Upper lobe of left lung (tissue), 6 donors: ENCODE data around the gene LRP8. TPM values are rescaled to one million over a fixed set of nuclear protein-coding genes. Genes with fewer than 3 reads are reported as not detected.

Experiments used
- ATAC-seq, 2 donors: fragments of 200-7000 bp; cut with Tn5 transposase; one replicate each; pipeline ENCODE4 v1.9.1; 2022; ENCODE audit warnings: mild to moderate bottlenecking in 2 of 2, moderate library complexity in 2 of 2; ENCODE audit not compliant: low FRiP score in 2 of 2
- DNase-seq, 2 donors: peaks; one replicate each; pipeline ENCODE4 v3.0.0-alpha.2; 2019 to 2020
- H3K27ac ChIP-seq, 4 donors: fragments of 200-600 bp; sonication (generic); one replicate each; pipeline ENCODE4 v1.5.1; 2016 to 2019
- H3K27me3 ChIP-seq, 4 donors: fragments of 200-600 bp; sonication (generic); one replicate each; pipeline ENCODE4 v1.5.1; 2017 to 2019
- H3K36me3 ChIP-seq, 4 donors: fragments of 200-600 bp; sonication (generic); one replicate each; pipeline ENCODE4 v1.5.1; 2016 to 2019
- H3K4me1 ChIP-seq, 4 donors: fragments of 200-600 bp; sonication (generic); one replicate each; pipeline ENCODE4 v1.5.1; 2018 to 2019
- H3K4me3 ChIP-seq, 4 donors: fragments of 200-600 bp; sonication (generic); one replicate each; pipeline ENCODE4 v1.5.1; 2017 to 2019; ENCODE audit warnings: mild to moderate bottlenecking in 2 of 4, moderate library complexity in 1 of 4
- H3K9me3 ChIP-seq, 4 donors: fragments of 200-600 bp; sonication (generic); one replicate each; pipeline ENCODE4 v1.5.1; 2018 to 2019
- CTCF ChIP-seq, 6 experiments: fragments of 450-650 bp in 4 of 6; fragments of 200-600 bp in 2 of 6; sonication (generic) in 2 of 6; IDR thresholded peaks; one replicate each; pipeline ENCODE4 v1.5.1; 2016 to 2019; ENCODE audit warnings: antibody characterized with exemption in 6 of 6
- EP300 ChIP-seq, 4 donors: sonication (generic); formaldehyde crosslinking; IDR thresholded peaks; one replicate each; pipeline ENCODE4 v1.5.1; 2017; ENCODE audit warnings: antibody characterized with exemption in 4 of 4, control low read depth in 2 of 4
- POLR2A ChIP-seq, 4 donors: fragments of 450-650 bp; IDR thresholded peaks; one replicate each; pipeline ENCODE4 v1.5.1; 2016 to 2017; ENCODE audit warnings: antibody characterized with exemption in 4 of 4, mild to moderate bottlenecking in 2 of 4
- POLR2AphosphoS5 ChIP-seq, 2 donors: sonication (generic); formaldehyde crosslinking; IDR thresholded peaks; one replicate each; pipeline ENCODE4 v1.5.1; 2017; ENCODE audit warnings: antibody characterized with exemption in 2 of 2
- WGBS, 2 donors: methylation state at CpG; one replicate each; pipeline ENCODE4 v1.1.5; 2017 to 2018; 5-methylcytosine and 5-hydroxymethylcytosine counted together
- total RNA-seq, 6 donors: library from RNA; depleted of rRNA in 4 of 6; stranded (reverse); fragments of >200 nt in 4 of 6; gene quantifications; one replicate each; pipeline versions ENCODE4 v1.1.0 to v1.2.1, GENCODE V29; 2016 to 2021
- donor health status: DM: no; HTN: no; CAD: no; lungs with moderate emphysema.
- donor health status: DM: no; HTN: yes; CAD: no; lungs with severe emphysema.

Gene LRP8
- total RNA-seq, 6 donors from 2014 or later = 4.6 to 23.0 (median 11.1) TPM

- H3K27ac ChIP-seq = no peak overlapping the region
- DNase-seq = no peak
- TF ChIP-seq EP300 (IDR thresholded peaks at IDR 0.05) = no peak
- no peak for TF ChIP-seq POLR2A (IDR thresholded peaks at IDR 0.05)
- TF ChIP-seq POLR2AphosphoS5 (IDR thresholded peaks at IDR 0.05) = no peak
- TF ChIP-seq CTCF (IDR thresholded peaks at IDR 0.05) = no peak
- ATAC-seq = no peak
- no peaks in the 10 kb centered on the region for H3K36me3 ChIP-seq
- H3K27me3 ChIP-seq = no peaks in the 10 kb centered on the region
- H3K9me3 ChIP-seq = no peaks in the 10 kb centered on the region
- 89 to 93% methylated on average over 1 of the region's 1 CpG for WGBS, 2 donors
- no peak overlapping the region for H3K4me3 ChIP-seq
- no peaks in the 10 kb centered on the region for H3K4me1 ChIP-seq
These were observed 7.8 kb upstream of the LRP8 start for GRCh38 chr1:53335661-53336060.

GRCh38 chr1:53334781-53335180 is 6.9 kb upstream of the LRP8 start:
- H3K27me3 ChIP-seq = no peaks in the 10 kb centered on the region
- ATAC-seq = no peak
- TF ChIP-seq CTCF (IDR thresholded peaks at IDR 0.05) (no peak), EP300 (IDR thresholded peaks at IDR 0.05) (no peak), POLR2AphosphoS5 (IDR thresholded peaks at IDR 0.05) (no peak), POLR2A (IDR thresholded peaks at IDR 0.05) (no peak)
- no peaks in the 10 kb centered on the region for H3K9me3 ChIP-seq
- WGBS, 2 donors = 38% methylated on average over 9 of the region's 9 CpGs
- H3K4me3 ChIP-seq = no peak overlapping the region
- DNase-seq = peak in 1 of 2 donors; percentile 21
- no peaks in the 10 kb centered on the region for H3K4me1 ChIP-seq
- no peak overlapping the region for H3K27ac ChIP-seq
- no peaks in the 10 kb centered on the region for H3K36me3 ChIP-seq

- H3K36me3 ChIP-seq = no peaks in the 10 kb centered on the region
- no peaks in the 10 kb centered on the region for H3K9me3 ChIP-seq
- no peaks in the 10 kb centered on the region for H3K27me3 ChIP-seq
- ATAC-seq (no peak), DNase-seq (no peak)
- no peak overlapping the region for H3K27ac ChIP-seq
- no peak for TF ChIP-seq EP300 (IDR thresholded peaks at IDR 0.05)
- TF ChIP-seq CTCF (IDR thresholded peaks at IDR 0.05) = no peak
- no peak for TF ChIP-seq POLR2AphosphoS5 (IDR thresholded peaks at IDR 0.05)
- TF ChIP-seq POLR2A (IDR thresholded peaks at IDR 0.05) = no peak
- no peaks in the 10 kb centered on the region for H3K4me1 ChIP-seq
- WGBS, 2 donors = 94 to 100% methylated on average over 2 of the region's 2 CpGs
- no peak overlapping the region for H3K4me3 ChIP-seq
These were observed 6.4 kb upstream of the LRP8 start for GRCh38 chr1:53334312-53334711.

GRCh38 chr1:53332833-53333232 is 5.0 kb upstream of the LRP8 start:
- H3K27me3 ChIP-seq = no peaks in the 10 kb centered on the region
- WGBS, 2 donors = 78 to 82% methylated on average over 3 of the region's 3 CpGs
- no peak overlapping the region for H3K27ac ChIP-seq
- H3K9me3 ChIP-seq = no peaks in the 10 kb centered on the region
- no peak for ATAC-seq
- peak in 1 of 2 donors; percentile 15 for DNase-seq
- H3K4me1 ChIP-seq = peaks cover 0 to 5% (median 2%) of the 10 kb centered on the region in 4 donors
- H3K4me3 ChIP-seq = no peak overlapping the region
- no peaks in the 10 kb centered on the region for H3K36me3 ChIP-seq
- TF ChIP-seq POLR2AphosphoS5 (IDR thresholded peaks at IDR 0.05) = no peak

- Histone ChIP-seq H3K27ac (no peak overlapping the region), H3K36me3 (no peaks in the 10 kb centered on the region), H3K4me1 (peaks cover 4 to 10% (median 6%) of the 10 kb centered on the region in 4 donors), H3K4me3 (no peak overlapping the region), H3K9me3 (no peaks in the 10 kb centered on the region), H3K27me3 (no peaks in the 10 kb centered on the region)
- DNase-seq (no peak), ATAC-seq (no peak)
- no peak for TF ChIP-seq POLR2AphosphoS5 (IDR thresholded peaks at IDR 0.05)
- TF ChIP-seq CTCF (IDR thresholded peaks at IDR 0.05) = no peak
- TF ChIP-seq EP300 (IDR thresholded peaks at IDR 0.05) = no peak
- TF ChIP-seq POLR2A (IDR thresholded peaks at IDR 0.05) = no peak
- WGBS, 2 donors = 89 to 90% methylated on average over 3 of the region's 3 CpGs
These were observed 4.3 kb upstream of the LRP8 start for GRCh38 chr1:53332186-53332564.
